Jurkat, Clone E6-1 (cell line): Measurements from ENCODE around the gene ZCCHC24.
A peak's percentile ranks its signal among the peaks of the same experiment; 100 is the strongest.

Experiments
- DNase-seq: peaks from one replicate; pipeline ENCODE4 v3.0.0-alpha.2; 2011; ENCODE audit warnings: low read depth, low spot score
- H3K4me3 ChIP-seq: 2 replicates; pipeline ENCODE4 v1.5.1; 2011; ENCODE audit warnings: mild to moderate bottlenecking, low read length, control low read depth, moderate library complexity

Gene ZCCHC24

GRCh38 chr10:79358811-79359210, 86.6 kb downstream of the ZCCHC24 start:
- no peak overlapping the region for H3K4me3 ChIP-seq
- no peak for DNase-seq

GRCh38 chr10:79357180-79357579, 88.2 kb downstream of the ZCCHC24 start:
- no peak for DNase-seq
- H3K4me3 ChIP-seq = no peak overlapping the region

- DNase-seq = no peak
- H3K4me3 ChIP-seq = no peak overlapping the region
These were observed 89.3 kb downstream of the ZCCHC24 start for GRCh38 chr10:79356104-79356503.

GRCh38 chr10:79355420-79356017, 89.9 kb downstream of the ZCCHC24 start:
- H3K4me3 ChIP-seq = no peak overlapping the region
- DNase-seq = no peak

- no peak for DNase-seq
These were observed 90.8 kb downstream of the ZCCHC24 start for GRCh38 chr10:79354615-79355014.

GRCh38 chr10:79354141-79354540, 91.3 kb downstream of the ZCCHC24 start:
- H3K4me3 ChIP-seq = no peak overlapping the region
- DNase-seq = no peak

More at GRCh38 chr10:79354615-79355014, 90.8 kb downstream of the ZCCHC24 start:
- no peak overlapping the region for H3K4me3 ChIP-seq

DNA sequence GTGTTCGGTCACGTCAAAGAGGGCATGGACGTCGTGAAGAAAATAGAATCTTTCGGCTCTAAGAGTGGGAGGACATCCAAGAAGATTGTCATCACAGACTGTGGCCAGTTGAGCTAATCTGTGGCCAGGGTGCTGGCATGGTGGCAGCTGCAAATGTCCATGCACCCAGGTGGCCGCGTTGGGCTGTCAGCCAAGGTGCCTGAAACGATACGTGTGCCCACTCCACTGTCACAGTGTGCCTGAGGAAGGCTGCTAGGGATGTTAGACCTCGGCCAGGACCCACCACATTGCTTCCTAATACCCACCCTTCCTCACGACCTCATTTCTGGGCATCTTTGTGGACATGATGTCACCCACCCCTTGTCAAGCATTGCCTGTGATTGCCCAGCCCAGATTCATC, 91.7 kb downstream of the ZCCHC24 start:
- no peak for DNase-seq
- no peak overlapping the region for H3K4me3 ChIP-seq

- no peak for DNase-seq
- H3K4me3 ChIP-seq = no peak overlapping the region
These were observed 92.4 kb downstream of the ZCCHC24 start for GRCh38 chr10:79353000-79353406.

- no peak for DNase-seq
- H3K4me3 ChIP-seq = no peak overlapping the region
These were observed 93.2 kb downstream of the ZCCHC24 start for GRCh38 chr10:79352035-79352877.

DNA sequence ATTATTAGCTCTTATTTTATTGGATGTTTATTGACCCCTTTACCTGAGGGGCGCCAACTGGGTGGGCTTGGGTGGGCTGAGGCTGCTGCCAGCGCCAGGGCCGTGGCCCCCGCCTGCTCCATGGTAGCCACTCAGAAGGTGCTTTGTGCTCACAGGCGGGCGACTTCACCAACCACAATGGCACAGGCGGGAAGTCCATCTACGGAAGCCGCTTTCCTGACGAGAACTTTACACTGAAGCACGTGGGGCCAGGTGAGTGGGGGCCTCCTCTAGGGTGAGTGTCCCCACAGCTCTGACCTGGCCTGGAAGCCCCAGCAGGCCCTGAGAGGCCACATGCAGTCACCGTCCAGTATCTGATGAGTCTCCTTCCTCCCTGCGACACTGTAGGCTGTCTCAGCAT, 94.1 kb downstream of the ZCCHC24 start:
- no peak for DNase-seq
- no peak overlapping the region for H3K4me3 ChIP-seq

GRCh38 chr10:79350407-79351154, 94.8 kb downstream of the ZCCHC24 start:
- H3K4me3 ChIP-seq = no peak overlapping the region
- DNase-seq = no peak

DNA sequence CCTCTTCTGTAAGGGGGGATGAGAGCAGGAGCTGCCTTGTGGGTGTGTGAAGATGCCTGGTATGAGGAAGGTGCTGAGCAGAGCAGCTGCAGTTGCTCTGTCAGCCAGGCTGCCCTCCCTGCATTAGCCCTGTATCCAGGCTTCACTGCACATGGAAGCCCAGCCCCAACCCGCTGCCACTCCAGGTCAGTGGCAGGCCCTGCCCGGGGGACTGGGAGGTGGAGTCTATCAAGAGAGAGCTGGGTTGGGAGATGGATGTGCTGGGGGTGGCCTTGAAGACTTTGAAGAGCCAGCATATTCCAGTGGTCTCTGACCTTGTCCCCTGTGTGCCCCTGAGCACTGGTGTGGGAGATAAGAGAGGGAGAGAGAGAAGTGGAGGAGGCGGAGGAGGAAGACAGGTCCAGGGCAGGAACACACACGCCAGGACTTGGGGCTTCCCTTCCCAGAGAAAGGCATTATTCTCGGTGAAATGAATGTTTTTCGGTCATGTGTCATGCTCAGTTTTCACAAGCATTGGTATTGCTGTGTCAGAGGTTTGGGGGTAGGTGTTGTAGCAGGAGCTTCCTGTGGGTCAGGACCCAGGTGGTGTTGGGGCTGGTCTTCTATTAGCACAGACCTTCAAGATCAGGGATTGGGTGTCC, 95.5 kb downstream of the ZCCHC24 start:
- no peak for DNase-seq
- no peak overlapping the region for H3K4me3 ChIP-seq

- no peak for DNase-seq
- peak overlapping the region; percentile 81 for H3K4me3 ChIP-seq
These were observed 96.3 kb downstream of the ZCCHC24 start for GRCh38 chr10:79349072-79349491.

DNA sequence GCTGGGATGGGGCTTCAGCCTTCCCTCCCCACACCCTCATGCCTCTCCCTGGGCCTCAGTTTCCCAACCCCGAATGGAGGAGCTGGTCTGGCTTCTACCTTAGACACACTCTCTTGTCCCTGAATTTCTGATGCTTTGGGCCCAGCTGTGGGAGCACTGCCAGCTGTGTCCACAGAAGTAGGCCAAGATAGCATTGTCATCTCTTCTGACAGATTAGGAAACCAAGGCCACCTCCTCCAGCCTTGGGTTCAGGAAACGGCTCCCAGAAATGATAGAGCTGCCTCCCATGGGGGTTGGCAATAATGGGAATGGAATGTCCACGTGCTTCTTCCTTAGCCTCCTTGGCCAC, 96.8 kb downstream of the ZCCHC24 start:
- H3K4me3 ChIP-seq = peak overlapping the region; percentile 81
- DNase-seq = no peak

- peak overlapping the region; percentile 81 for H3K4me3 ChIP-seq
- peak; percentile 50 for DNase-seq
These were observed 97.4 kb downstream of the ZCCHC24 start for GRCh38 chr10:79347894-79348639.

DNA sequence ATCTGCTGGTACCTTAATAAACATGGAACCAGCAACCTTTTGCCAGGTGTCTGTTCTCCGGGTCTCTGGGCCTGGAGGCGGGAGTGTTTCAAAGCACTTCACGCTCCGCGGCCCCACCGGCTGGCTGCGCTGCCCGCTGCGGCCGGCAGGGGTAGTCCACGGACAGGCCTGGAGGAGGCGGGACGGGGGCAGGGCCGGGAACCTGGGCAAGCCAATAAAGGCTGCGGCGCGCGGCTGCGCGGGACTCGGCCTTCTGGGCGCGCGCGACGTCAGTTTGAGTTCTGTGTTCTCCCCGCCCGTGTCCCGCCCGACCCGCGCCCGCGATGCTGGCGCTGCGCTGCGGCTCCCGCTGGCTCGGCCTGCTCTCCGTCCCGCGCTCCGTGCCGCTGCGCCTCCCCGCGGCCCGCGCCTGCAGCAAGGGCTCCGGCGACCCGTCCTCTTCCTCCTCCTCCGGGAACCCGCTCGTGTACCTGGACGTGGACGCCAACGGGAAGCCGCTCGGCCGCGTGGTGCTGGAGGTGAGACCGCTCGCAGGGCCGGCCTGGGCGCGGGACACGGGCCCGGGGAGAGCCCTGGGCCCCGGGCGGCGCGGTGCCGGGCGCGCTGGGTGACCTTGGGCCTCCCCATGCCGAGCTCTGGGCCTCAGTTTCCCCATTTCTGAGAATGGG, 98.1 kb downstream of the ZCCHC24 start, which contains the start of gene PPIF:
PPIF (plus strand) TSS at position 244 of the 668 bp plus-strand sequence; CDS start at position 324, 80 bp downstream.
- DNase-seq = peak; percentile 84
- peak within 1 kb of the TSS; percentile 81 for H3K4me3 ChIP-seq

- peak overlapping the region; percentile 81 for H3K4me3 ChIP-seq
- DNase-seq = no peak
These were observed 98.8 kb downstream of the ZCCHC24 start for GRCh38 chr10:79346388-79347225.

DNA sequence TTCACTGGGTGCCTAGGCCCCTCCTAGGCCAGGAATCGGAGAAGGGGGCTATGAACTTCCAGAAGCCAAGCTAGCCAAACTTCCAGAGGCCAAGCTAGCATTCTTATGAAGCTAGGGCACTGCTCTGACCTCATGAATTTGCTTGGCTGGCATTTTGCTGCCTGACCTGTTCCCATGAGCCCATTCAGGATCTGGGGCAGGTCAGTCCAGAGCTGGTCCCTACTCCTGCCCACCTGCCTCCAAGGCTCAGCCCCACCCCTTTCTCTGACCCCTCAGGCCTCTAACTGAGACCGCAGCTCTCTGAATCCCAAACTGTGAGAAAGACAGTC, 99.4 kb downstream of the ZCCHC24 start:
- H3K4me3 ChIP-seq = no peak overlapping the region
- DNase-seq = no peak
